Neural progenitor cell (in vitro differentiated cells): Measurements from ENCODE around the gene OVCA2.

Source experiments
- CTCF ChIP-seq: fragments of 200-600 bp; sonication (generic); IDR thresholded peaks from 2 replicates; pipeline ENCODE4 v1.5.1; 2017; ENCODE audit warnings: antibody characterized with exemption, mild to moderate bottlenecking
- EZH2 ChIP-seq: fragments of 200-600 bp; sonication (generic); IDR thresholded peaks from 2 replicates; pipeline ENCODE4 v1.6.1; 2017; ENCODE audit warnings: antibody characterized with exemption, mild to moderate bottlenecking, moderate library complexity

- TF ChIP-seq EZH2 (no peak), CTCF (no peak)
Observed at GRCh38 chr17:2034806-2035540, 6.8 kb upstream of the OVCA2 start.
